Central memory CD4-positive, alpha-beta T cell (primary cell): Measurements from ENCODE around the gene NTPCR.
A peak's percentile ranks its signal among the peaks of the same experiment; 100 is the strongest.

Experiments
- DNase-seq: peaks from one replicate; pipeline ENCODE4 v3.0.0; 2022

The NTPCR gene

DNA sequence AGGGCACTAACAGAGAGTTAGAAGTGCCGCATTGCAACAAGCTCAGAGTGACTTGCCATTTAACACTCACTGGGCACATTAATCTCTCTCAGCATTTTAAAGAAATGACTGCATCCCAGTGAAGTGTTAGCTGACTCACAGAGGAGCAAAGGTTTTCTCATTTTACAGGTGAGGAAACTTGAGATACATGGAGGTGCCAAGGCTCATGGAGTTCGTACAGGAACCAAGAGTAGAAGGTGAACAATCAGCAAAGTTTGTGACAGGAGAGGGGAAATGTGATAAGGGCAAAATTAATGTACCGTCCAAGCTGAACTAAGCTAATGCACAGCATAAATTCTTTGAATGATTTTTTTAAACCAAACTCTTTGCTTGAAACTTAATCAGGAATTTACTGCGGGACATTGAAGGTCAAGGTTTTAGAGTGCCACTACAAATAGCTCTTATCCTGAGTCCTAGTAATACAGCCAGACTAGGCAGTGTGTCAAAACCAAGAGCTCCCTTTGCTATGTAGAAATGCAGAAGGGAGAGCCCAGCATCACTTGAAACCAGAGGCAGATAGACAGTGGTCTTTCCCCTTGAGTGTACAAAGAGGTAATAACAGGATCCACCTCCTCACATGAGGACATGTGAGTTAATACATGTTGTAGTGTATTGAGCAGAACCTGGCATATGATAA lies 22.4 kb upstream of the NTPCR start:
- DNase-seq, result no peak

DNA sequence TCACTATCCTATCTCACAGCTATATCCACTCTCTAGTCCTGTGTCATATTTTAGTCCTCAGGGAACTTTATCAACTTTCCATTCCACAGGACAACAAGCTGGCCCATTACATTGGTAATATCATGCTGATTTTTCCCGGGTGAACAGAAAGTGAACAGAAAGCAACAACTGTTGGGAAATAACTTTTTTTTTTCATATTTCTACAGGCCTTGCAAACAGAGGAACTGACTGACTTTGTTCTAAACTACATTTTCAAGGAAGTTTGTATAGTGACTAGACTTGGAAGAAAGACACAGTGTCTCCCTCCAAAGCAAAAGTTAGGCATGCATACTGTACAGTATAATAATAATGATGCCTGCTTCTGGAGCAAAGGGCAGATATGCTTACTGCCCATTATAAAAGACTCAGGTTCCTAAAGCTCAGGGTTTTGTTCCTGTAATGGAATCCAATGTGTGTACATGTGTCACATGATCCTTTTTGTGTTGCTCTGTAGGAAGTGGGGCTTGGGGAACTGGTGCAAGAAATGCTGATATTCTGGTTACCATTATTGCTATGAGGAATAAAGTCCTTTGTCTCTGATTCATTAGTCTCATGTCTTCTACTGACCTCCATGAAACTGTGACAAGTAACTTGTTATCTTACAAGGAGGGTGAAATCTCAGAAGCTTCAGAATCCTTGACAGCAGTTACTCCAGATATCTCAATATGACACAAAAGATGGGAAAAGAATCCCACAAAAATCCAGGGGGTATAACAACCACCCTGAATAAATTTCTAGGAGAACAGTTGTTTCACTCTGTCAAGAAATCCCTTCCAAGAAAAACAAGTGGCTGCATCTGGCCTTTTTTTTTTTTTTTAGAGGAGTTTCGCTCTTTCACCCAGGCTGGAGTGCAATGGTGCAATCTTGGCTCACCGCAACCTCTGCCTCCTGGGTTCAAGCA lies 17.7 kb upstream of the NTPCR start:
- DNase-seq, result no peak

DNA sequence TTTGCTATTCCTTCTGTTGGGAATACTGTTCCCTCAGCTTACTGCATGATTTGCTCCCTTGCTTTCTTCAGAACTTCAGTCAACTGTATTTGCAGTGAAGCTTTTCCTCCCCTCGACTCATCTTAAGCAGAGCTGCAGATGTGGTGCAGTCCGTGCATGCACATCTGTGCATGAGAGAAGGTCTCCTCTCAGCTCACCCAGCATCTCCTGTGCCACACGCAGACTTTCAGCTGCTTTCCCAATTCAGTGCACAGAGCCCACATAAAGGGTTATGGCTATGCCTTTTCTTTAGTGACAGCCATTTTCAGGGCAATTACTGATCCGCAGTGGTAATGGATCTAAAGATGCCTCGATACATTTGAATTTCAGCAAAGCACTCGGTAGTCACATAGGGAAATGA lies 13.5 kb upstream of the NTPCR start:
- DNase-seq, result no peak

DNA sequence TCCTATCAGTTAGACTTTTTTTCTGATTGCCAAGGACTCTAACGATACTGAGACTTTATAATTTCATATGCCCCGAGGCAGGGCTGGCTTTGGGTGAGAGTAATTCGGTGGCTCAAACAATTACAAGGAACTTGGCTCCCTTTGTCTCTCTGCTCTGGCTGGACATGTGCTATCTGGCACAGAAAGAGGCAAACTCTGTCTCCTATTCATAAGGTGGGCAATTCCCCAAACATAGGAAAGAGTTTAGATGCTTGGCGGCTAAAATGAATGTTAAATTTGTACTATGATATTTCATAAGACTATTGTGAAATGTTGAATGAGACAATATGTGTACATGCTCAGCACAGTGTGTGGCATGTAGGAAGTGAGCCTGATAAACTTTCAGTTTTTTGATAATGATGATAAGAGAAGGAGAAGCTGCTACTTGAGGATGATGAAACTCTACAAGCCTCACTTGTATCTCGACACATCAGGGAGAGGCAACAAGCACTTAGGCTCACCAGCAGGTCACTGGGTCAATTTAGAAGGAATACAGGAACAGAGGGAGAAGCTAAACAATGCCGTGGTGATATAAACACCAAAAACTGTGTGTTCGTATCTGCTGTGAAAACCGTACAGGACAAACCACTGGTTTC lies 12.6 kb upstream of the NTPCR start:
- DNase-seq, result no peak

DNA sequence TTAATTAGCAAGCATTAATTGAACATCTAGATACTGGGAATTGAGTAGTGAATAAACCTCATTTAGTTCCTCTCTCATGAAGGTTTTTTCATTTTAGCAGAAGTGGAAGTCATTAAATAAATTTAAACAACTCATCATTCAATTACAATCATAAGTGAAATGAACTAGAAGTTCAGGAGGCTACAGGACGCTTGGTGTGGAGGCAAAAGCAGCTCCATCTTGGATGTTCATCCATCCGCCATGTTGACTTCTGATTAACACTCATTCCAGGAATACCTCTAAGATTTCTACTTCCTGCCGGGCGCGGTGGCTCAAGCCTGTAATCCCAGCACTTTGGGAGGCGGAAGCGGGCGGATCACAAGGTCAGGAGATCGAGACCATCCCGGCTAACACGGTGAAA lies 11.5 kb upstream of the NTPCR start:
- no peak for DNase-seq

DNA sequence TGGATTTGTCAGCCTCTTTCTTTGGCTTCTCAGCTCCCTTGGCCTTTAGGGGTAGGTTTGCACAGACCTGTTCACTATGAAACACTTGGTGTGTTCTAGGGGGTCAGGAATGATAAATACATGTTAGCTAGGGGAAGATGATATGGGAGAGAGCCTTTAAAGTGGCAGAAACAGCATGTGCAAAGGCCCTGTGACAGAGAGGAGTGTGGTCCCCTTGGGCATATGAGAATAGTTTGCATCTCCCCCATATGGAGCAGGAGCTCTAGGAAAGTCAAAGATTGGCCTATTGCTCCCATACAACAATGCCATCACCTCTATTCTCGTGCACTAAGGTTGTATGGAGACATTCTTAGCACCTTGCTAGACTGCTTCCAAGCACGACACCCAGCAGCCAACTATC lies 10.7 kb upstream of the NTPCR start:
- DNase-seq, result no peak

DNA sequence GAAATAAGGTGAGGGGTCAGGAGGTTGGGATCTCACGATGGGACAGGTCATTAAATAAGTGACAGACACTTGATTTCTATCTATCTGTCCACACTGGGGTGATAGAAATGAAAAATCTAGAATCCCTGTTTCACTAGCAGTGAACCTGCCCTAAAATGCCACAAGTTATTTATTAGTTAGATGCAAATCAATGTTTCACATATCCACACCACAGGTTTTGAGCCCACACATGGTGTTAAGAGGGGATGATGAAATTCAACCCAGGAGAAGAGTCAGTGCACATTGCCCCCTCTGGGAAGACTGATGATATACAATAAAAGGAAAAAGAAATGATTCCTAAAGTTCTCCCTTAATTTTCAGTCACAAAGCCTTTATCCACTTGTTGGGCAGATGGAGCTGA lies 10.1 kb upstream of the NTPCR start:
- DNase-seq, result no peak

DNA sequence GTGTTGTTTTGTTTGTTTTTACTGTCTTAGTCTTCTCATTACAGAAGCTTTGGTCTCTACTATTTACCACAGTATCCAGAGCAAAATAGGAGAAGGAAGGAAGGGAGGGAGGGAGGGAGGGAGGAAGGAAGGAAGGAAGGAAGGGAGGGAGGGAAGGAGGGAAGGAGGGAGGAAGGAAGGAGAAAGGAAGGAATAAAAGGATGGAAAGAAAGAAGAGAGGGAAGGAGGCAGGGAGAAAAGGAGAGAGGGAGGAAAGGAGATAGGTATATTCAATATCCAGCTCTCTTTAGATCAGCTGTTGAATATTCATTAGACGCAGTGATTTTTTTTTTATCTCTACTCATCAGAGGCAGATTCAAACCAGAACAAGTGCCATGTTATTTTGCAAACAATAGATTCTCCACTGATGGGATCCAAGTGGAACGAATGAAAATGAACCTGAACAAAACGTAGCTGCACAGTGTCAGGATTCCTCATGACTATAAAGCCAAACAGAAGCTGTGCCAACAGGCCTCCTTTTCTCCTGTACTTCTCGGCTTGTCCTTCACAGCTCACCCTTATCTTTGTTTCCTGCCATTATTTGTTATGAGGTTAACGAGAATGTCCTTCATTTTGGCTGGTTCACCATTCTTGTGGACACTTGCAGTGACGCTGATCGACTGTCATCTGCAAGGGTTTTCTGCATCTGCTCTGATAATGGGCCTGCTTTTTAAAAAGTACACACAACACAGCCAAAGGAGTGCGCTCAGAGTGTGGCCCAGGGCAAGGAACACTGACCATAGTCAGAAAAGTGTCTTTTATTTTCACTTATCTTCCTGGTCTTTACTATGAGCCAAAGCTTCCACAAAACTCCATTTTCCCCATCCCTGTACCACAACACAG lies 7.8 kb upstream of the NTPCR start:
- DNase-seq, result no peak

DNA sequence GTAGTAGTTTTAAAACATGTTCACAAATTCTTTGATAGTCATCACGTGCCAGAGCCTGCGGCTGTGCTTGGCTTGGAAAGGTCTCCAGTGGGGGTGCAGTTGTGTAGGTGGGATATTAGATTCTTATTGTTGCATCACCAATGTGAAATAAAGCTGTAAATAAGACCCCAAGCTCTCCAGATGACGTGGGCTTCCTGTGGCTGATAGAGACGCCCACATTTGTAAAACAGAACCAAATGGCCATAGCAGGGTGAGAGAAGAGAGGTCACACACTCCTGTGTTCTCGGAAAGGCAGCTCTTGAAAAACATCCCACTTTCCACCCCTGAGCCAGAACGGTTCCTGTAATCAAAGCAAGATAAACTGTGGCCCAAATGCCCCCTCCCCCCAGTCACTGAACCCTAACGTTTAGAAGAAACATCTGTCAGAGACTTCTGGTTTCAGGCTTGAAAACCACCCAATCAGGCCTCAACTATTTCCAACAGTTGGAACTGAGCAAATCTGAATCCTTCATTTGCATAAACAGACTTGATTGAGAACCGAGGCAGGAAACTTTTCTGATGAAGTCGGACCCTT lies 6.6 kb upstream of the NTPCR start:
- no peak for DNase-seq

DNA sequence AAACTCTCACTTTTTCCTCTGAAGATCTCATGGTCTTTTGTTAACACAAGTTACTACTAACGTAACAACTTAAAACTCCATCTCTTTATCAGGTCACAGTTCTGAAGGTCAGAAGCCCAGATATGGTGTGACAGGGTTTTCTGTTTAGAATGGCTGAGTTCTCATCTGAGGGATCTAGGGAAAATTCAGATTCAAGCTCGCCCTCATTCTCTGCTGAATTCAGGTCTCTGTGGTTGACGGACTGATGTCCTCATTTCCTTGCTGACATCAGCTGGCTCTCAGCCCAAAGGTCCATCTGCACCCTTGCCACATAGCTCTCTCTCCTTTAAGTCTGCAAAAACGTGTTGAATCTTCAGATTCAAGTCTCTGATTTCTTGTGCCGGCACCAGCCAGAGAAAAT lies 6.1 kb upstream of the NTPCR start:
- no peak for DNase-seq

DNA sequence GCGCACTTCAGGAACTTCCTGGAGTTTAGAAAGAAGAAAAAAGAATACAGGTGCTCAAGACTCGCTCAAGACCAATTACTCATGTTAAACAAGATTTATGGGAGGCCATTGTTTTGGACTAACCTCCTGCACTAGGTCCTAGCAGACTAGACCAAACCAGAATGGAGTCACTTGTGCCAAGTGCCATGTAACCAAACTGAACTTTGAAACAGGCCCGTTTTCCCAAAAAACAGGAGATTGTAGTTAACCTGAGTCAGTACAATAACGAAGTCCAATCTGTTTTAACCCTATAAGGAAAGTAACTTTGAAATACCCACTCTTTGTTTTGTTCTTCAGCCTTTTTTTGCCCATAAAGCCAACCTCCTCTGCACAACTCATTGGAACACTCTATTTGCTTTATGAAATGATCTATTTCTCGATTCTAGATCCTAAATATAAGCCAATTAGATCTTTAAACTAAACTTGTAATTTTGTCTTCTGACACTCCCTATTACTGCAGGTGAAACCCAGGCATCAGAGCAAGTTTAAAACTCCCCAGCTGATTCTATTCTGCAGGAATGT lies 695 bp upstream of the NTPCR start:
- DNase-seq, result no peak

DNA sequence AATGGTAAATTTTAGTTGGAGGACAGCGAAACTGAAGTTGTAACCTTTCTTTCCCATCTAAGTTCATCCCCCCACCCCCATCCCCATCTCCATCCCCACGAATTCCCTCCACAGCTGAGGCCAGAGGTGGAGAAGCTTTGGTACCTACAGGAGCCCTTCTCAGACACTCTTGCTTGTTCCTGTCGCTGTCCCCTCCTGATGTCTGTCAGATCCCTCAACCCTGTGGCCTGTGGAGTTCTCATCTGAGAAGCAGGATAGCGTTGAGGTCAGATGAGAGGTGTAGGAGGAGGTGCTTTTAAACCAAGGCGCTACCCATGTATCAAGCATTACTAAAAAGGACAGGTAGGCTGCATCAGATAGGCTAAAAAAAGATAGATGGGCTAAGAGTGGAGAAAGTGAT lies 769 bp downstream of the NTPCR start:
- DNase-seq, result peak; percentile 1

DNA sequence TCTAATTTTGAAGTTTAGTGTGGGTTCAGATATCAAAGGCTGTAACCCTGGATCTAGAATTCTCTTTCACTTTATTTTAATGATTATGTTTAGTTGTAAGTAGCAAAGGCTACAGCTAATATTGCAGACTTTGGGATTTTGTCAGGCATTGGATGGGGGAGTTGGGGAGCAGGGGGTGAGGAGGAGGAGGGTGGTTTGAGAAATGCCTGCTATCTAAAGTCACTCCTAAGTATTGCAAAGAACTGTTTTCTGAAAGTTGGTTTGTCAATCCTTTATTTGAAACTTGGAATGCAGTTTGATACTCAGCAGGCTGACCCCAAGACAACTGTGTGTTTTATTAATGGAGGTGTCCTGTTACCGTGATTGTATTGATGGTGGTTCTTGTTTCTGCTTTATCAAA lies 1.2 kb downstream of the NTPCR start:
- no peak for DNase-seq

DNA sequence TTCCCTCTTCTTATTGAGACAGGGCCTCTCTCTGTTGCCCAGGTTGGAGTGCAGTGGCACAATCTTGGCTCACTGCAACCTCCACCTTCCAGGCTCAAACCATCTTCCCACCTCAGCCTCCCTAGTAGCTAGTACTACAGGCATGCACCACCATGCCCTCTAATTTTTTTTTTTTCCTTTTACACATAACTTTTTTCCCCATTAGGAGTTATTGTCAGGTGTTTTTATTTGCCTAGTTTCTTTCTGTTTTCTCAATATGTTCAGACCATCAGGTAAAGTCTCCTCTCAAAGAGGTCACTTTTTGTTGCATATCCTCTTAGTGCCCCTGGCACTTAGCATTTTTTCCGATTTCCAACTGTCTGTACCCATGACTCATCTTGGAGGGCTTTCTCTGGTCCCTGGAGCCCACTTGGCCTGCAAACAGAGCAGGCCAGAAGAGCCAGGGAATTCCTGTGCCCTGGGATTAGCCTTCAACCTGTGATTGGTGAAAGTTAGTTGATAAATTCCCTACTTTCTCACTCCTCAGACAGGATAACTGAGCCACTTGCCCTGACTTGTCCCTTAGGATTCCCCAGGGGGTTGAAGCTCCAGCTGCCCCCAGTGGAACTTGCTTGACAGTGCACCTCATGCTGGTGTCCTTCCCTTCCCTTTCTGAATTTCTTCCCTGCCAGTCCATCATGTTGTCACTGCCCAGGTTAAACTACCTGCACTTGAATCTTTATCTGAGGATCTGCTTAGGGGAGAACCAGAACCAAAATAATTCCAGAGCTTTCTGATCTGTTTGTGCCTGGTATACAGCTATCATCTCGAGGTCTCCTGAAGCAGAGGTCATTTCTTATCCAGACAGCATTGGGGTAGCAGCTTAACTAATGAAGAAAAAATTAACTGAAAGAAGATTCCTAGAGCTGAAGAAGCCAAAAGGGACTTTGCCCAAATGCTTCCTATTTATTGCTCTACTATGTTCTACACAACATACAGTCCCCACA lies 2.4 kb downstream of the NTPCR start:
- DNase-seq, result peak; percentile 18

DNA sequence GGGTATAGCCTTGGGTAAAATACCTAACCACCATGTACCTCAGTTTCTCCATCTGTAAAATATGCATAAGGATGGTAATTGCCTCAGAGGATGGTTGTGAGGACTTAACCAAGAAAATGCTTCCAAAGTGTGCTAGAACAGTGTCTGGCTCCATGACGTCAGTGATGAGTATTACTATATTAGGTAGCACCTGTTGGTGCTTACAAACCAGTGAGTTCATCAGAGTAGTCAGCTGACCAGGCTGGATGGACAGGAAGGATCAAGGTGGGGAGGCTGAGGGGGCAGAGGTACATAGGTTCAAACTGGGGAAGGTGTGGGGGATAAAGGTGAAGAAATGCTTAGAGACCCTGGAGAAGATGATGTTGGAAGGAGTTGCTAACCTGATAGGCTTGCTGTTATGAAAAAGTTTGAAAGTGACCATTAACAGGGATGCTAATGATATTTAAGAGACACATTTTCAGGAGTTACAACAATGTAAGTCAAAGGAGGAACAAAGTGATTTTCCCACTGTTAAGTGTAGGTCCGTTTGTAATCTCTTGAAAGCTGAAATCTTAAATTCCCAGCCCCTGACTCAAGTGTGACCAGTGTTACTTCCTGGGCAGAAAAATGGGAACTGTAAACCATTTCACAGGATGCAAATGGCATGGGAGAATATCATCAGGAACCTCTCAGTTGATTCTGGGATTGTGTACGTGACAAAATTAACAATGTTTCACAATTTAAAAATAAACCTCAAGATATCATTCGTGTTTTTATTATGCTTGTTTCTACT lies 4.4 kb downstream of the NTPCR start:
- no peak for DNase-seq

DNA sequence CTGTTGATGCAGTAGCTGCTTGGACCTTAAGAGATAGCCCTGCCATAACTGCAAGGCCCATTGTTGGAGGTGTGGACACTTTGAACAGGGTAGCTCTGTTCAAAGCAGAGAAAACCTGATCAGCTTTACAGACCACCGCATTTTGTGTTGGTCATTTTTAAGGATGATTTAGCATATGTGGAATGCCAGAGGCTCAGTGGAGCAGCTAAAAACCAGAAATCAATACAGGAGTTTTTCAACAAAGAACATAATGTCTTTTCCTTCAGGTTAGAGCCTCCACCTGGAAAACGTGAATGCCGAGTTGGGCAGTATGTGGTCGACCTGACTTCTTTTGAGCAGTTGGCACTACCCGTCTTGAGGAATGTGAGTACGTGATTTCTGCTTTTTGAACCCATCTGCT lies 5.7 kb downstream of the NTPCR start:
- DNase-seq, result no peak

DNA sequence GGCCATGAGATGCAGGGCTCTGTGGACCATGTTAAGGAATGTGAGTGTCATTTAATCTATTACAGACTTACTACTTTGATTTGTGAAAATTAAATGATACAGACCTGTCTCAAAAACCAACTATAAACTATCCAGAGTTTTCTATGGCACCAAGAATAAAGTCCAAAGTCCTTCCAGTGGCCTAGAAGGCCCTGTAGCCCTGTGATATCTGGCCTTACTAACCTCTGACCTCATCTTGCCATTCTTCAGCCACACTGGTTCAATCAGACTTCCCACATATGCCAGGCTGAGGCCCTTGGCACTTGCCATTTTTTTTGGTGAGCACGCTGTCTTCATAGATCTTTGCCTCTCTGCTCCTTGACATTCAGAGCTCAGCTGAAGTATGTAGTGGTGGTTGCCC lies 7.7 kb downstream of the NTPCR start:
- no peak for DNase-seq

DNA sequence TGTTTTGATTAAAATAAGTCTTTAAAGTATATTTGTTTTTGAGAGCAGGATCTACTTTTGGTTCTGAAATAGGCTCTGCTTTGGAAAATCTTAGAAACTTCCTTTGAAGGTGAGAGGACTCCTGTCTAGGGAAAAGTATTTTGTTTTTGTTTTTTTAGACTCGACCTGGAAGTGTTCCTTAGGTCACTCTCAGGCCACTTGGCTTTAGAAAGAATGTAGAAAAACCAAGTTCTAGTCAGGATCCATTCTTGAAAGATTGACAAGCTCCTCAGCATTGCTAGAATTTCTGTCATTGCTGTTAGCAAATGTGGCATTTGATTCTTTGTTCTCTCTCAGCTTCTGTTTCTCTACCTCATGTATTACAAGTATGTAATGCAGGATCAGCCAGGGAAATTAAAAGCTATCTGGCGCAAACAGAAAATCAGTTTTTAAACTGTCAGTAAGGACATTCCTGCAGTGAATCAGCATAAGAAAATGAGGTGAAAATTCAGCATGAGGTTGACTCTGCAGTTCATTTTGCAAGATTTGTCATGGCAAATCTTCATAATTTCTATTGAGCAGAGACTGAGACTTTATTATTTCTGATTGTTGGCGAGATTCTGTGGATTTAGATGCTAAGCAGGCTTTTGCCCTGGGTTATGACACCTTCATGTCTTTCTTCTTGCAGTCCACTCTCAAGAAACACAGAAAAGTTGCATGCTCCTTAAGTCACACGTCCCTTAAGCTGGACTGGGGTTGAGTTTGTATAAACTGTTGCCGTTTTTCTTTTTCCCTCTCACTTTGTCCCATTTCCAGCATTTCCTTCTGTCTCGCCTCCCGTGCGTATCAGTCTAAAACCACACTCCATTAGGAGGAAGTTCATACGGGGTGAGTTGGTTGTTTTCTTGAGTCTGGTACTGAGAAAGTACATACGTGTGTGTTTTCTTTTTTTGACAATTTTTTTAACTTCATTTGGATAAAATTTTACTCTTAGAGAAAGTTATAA lies 12.6 kb downstream of the NTPCR start:
- no peak for DNase-seq

DNA sequence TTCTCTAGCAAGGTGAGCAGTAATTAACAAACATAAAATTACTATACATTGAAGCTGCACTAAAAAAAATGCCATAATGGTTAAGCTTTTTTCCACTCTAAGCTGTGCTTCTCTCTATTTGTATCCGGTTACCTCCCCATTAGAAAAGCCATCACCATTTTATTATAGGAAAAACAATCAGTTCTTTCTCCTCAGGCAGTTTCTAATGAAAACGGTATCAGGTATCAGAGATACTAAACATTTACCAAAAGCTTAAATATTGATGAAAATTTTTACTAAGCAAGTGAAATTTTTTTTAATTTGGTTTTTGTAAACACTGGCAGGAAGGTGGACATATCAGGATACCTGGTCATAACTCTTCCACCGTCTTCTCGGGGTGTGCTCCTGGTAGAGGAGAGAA lies 14.2 kb downstream of the NTPCR start:
- DNase-seq, result no peak
